NT2/D1 (cell line): ENCODE results near the gene DNAJA2.

Source experiments
- SUZ12 ChIP-seq: IDR thresholded peaks from 2 replicates; pipeline ENCODE4 v1.6.1; 2011; ENCODE audit not compliant: insufficient read length, insufficient read depth; ENCODE audit errors: extremely low read depth
- YY1 ChIP-seq: IDR thresholded peaks from 2 replicates; pipeline ENCODE4 v1.6.1; 2011; ENCODE audit not compliant: insufficient read length, insufficient read depth
- ZNF274 ChIP-seq: IDR thresholded peaks from 2 replicates; pipeline ENCODE4 v1.6.1; 2011; ENCODE audit warnings: mild to moderate bottlenecking, low read depth, low read length

- TF ChIP-seq SUZ12 (no peak), YY1 (no peak), ZNF274 (no peak)
Measured at GRCh38 chr16:46924402-46924801, 49.1 kb downstream of the DNAJA2 start.
